Glomerular visceral epithelial cell (primary cell): ENCODE data around the gene FNIP2.
"Not testable (repeated sequence)": the region's sequence is repeated elsewhere in the genome, so short reads cannot be mapped to it uniquely, and the experiment has no call there.

Experiments used
- DNase-seq: peaks from one replicate; pipeline ENCODE4 v3.0.0-alpha.2; 2016; ENCODE audit errors: extremely low spot score

FNIP2 gene

DNA sequence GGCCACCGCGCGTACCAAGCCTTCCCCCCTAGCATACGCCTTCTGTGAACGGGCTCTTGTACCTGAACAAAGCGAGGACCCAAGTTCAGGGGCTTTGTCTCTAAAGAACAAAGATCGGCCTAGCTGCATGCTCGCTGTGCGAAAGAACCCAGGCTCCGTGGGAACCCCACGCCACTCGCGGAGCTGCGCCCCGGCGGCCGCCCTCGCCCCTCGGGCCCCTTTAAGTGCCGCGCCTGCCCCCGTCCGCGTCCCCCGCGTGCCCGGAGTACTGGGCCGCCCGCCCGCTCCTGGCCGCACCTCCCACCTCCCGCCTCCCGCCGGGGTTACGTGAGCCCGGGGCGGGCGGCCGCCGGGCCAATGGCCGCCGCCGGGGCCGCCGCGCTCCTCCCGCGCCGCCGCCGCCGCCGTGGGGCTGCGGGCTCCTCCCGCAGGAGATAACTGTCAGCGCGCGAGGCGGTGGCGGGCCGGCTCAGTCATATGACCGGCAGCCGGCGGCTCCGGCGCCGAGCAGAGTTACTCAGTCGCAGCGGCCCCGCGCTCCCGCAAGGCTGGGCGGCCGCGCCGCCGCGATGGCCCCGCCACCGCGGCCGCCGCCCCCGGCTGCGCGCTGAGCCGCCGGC, at the start of gene FNIP2:
TSS of gene FNIP2 (plus strand) at position 472 of the 620 bp plus-strand sequence. CDS start 187 bp downstream, outside the sequence.
- peak; percentile 82 for DNase-seq

DNA sequence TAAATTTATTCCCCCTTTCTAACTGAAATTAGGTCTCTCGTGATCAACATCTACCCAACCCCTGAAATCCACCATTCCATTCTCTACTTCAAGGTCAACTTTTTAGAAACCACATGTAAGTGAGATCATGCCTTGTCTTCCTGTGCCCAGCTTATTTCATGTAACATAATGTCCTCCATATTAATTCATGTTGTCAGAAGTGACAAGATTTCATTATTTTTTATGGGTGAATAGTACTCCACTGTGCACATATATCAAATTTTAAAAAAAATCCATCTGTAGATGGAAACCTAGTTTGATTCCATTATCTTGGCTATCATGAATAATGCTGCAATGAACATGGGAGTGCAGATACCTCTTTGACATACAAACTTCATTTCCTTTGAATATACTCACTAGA, 47.1 kb upstream of the FNIP2 start:
- DNase-seq = no peak

DNA sequence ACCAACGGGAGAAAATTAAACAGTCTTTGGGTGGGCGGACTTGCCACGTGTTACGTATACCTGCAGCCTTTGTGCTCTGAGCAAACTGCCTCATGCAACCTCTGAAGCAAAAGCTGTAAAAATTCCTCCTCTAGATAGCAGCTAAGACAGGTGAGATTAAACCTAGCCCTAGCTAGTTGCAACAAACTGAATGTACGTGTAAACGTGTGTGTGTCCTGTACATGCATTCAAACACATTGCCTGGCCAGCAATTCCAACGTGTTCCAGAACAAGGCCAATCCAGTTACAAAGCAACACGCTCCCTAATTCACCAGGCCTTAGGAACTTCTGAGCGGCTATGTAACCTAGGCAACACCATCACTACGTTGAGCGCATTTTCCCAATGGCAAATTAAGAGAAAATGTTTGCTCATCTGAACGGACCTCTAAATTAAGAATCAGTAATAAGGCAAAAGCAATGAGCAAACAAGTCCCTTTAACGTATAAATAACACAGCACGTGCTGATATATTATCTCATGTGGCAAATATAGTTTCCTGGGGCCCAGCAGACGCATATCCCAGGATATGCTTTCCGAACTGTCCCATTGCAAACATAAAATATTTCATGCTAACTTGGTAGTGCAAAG, 46.4 kb upstream of the FNIP2 start:
- DNase-seq = peak; percentile 46

DNA sequence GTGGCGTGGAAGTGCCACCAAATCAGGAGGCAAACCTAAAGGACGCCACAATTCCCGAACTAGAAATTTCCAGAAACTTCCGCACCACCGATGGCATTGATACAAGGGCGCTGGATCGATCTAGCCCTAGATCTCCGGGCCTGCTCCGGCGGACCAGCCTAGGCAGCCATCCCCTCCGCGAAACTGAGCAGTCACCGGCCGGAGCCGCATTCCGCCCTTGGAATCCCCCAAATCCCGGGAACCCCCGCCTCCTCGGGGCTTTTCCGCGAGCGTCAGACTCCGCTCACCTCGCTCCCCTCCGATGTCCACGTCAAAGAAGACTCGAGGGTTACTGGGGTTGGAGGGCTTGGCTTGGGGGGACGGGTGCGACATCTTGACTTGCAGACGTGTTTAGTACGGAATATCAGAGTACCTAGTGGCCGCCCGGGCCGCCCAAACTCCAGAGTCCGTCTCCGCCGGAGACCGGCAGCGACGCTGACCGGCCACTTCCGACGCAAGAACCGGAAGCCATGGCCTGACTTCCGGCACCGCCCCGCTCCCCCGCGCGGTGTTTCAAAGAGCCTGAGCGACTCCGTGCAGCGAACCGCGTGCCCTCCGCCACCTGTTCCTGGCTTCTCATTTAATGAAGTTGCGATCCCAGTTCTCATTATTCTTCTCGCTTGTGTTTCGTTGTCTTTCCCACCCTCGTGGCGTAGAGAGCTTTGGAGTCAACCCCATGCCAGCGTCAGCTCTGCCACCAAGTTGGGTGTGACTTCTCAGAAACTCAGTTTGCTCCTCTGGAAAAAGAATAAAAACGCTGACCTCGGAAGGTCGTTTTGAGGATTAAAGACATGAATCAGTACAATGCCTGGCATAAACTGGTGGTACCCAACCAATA, 45.7 kb upstream of the FNIP2 start, which contains the start of gene PPID:
TSS of gene PPID (minus strand) at position 480 of the 877 bp plus-strand sequence. CDS start at position 372, 108 bp downstream.
- DNase-seq = peak; percentile 83

DNA sequence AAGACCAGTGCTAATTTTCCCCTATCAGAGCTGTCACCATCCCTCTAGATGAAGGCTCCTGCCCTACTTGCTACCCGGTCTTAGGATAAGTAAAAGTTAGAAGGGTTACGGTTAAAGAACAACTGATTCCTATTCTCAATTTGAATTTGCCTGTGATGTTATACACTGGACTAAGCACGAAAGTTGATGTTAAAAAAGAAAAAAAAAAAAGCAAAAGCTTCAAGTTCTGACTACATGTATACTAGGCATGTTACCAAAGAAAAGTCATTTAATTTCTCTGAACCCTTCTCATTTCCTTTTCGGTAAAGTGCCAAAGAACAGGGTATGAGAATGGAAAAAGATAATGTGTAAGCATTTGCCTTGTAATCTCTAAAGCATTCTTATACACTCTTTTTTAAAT, 44.2 kb upstream of the FNIP2 start:
- DNase-seq = no peak

DNA sequence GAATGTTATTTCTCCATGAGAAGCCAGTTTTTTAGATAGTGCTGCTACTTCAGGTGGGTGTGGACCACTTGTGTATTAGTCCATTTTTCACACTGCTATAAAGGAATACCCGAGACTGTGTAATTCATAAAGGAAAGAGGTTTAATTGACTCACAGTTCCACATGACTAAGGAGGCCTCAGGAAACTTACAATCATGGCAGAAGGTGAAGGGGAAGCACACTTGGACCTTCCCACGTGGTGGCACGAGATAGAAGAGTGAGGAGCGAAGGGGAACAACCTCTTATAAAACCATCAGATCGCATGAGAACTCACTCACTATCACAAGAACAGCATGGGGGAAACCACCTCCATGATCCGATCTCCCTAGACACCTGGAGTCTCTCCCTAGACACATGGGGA, 42.2 kb upstream of the FNIP2 start:
- no peak for DNase-seq

DNA sequence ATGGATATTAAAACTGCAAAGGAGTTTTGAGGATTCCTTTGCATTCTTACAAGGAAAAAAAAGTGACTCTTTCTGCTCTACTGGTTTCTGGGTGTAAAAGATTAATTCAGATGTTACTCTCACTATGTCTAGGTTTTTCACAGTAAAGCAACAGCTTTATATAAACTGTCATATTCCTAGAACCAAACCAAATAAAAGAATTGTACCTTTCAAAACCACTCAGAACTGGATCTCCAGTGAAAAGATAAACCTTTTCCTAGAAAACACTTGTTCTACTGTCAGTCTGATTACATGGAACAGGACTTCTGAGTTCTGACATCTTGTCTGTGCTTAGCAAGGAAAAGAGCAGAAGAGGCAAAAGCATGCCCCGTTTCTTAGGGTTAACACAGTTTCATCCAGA, 40.6 kb upstream of the FNIP2 start:
- no peak for DNase-seq

DNA sequence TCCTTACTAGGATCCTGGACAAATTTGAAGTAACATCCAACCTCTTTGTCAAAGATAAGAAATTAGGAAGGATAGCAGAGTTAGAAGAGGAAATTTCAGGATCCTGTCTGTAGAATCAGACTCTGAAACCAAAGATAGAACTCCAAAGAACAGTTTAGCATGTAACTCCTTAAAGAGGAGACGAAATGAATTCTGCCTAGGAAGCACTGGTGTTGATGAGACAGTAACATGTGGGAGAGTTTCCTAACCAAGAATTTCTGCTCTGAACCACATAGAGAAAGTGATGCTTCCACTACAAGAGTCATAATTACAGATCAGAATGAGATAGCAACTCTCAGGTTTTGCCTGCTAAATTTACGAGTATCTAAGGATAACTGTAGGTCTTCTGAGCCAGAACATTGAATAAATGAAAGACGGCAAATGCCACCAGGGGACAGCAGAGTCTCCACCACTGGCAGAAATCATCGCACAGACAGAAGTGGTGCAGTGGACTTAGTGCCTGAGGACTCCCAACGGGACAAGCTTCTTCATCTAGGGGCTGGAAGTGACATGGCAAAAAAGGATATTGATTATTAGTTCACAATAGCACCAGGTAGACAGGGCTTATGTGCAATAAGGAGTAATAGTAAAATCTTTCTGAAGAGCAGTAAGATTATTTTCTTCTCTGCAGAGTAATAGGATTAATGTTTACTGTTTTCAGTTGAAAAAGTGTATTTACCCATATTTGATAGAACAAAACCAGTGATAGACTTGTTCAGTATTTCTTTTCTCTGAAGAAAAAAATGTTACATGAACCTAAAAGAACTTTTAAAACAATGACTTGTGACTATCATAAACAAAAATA, 38.9 kb upstream of the FNIP2 start:
- peak; percentile 68 for DNase-seq

DNA sequence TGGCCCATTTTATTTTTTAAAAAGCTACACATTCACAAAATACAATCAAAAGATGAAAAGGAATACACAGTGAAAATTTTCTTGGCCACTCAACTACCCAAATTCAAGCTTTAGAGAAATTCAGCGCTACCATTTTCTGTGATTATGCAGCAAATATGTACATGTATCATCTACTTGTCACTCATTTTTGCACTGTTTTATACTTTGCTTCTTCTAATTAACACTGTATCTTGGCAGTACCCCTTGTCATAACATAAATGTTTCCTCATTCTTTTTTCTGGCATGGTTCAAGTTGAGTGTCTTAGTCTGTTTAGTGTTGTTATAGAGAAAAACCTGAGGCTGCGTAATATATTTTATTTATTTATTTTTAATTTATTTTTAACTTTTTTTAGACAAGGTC, 30.0 kb upstream of the FNIP2 start:
- no peak for DNase-seq

DNA sequence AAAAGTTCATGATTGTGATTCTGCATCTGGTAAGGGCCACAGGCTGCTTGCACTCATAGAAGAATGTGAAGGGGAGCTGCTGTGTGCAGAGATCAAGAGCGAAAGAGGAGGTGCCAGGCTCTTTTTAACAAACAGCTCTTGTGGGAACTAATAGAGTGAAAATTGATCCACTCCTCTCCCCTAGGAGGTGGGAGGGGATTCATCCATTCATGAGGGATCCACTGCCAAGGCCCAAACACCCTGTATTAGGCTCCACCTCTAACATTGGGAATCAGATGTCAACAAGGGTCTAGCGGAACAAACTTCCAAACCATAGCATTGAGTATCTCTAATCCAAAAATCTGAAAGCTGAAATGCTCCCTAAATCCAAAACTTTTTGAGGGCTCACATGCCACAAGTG, 29.2 kb upstream of the FNIP2 start:
- no peak for DNase-seq

DNA sequence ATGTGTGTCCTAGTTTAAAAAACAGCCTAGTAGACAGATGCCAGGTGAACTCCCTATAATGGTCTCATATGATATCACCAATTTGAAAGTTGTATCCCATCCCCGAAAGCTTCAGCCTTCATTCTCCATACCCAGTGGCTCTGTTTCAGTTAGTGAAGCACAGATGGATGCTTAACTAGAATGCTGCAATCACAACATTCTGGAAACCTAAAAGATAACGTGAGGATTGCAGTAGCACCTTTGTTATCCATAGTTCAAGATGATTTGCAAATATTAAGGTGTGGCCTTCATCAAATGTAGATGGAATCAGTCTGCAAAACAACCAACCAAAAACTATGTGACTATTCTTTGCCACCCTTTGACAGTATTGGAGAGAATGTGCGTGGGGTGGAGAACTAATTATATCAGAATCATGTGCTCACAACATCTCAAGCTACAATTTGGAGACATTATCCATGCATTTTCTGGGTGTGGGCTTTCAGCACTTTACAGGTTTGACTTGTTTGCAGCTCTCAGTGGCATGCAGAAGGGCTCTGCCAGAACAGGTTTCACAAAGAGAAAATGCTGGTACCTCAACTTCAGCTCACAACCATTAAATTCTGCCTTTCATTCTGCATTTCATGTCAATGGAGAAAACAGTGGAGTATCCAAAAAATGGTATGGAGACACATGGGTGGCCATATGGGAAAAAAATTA, 27.4 kb upstream of the FNIP2 start:
- DNase-seq = no peak

DNA sequence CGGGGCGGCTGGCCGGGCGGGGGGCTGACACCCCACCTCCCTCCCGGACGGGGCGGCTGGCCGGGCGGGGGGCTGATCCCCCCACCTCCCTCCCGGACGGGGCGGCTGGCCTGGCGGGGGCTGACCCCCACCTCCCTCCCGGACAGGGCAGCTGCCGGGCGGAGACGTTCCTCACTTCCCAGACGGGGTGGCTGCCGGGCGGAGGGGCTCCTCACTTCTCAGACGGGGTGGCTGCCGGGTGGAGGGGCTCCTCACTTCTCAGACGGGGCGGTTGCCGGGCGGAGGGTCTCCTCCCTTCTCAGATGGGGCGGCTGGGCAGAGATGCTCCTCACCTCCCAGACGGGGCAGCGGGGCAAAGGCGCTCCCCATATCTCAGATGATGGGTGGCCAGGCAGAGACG, 22.3 kb upstream of the FNIP2 start:
- not testable (repeated sequence) for DNase-seq

DNA sequence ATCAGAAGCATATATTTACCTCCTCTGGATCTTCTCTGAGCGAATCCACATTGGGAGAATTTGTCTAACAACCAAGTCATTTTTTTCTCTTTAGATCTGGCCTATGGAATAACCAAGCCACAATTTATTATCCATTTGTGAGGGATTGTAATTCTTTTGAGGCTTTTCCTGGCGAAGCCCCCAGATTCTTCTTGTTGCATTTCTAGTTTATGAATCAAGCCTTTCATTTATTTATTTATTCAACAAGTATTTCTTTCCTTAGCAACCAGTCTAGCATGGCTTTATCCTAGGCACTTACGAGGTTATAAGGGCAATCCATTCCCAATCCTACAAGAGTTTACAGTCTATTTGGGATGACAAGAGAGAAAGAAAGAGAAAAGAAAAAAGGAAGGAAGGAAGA, 18.4 kb upstream of the FNIP2 start:
- no peak for DNase-seq

DNA sequence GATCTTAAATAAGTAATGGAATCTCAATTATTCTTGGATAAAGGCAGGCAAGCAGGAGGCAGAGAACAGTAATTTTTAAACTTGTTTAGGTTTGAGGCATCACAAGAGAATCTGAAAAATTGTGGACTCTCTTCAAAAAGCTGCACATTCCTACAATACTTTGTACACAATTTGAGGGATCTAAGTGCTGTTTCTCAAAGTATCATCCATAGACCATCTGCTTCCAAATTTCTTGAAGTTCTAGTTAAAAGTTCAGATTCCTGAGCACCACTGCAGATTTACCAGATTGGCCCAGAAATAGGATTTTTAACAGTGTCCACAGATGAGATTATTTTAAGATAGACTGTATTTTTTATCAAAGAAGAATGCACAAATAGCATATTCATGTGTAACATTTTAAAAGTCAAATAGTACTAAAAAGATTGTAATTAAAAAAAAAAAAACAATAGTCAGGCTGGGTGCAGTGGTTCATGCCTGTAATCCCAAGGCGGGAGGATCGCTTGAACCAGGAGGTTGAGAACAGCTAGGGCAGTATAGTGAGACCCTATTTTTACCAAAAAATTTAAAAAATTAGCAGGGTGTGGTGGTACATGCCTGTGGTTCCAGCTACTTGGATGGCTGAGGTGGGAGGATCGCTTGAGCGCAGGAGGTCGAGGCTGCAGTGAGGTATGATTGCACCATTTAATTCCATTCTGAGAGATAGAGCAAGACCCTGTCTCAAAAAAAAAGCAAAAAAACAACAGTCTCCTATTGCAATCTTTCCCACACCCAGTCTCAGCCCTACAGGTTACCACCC, 14.2 kb upstream of the FNIP2 start:
- no peak for DNase-seq

DNA sequence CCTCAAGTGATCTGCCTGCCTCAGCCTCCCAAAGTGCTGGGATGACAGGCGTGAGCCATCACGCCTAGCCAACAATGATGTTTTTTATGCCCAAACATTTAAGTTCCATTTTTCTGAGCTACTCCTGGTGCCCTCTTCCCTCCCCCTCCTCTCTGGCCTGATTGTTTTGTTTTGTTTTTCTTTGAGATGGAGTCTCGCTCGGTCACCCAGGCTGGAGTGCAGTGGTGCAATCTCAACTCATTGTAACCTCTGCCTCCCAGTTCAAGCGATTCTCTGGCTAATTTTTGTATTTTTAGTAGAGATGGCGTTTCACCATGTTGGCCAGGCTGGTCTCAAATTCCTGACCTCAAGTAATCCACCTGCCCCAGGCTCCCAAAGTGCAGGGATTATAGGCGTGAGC, 13.0 kb upstream of the FNIP2 start:
- DNase-seq = not testable (repeated sequence)

DNA sequence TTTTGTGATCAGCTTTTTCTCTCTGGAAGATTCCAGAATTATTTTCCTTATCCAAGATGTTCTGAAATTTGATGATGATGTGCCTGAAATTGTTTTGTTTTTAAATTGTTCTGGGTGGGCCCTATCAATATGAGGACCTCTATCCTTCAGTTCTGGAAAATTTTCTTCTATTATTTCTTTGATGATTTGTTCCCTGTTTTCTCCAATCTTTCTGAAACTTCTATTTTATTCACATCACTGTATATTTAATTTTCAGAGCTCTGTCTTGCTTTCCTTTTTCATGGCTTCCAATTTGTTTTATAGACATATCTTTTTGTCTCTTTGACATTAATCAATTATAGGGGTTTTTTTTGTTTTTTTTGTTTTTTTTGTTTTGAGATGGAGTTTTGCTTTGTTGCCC, 12.2 kb upstream of the FNIP2 start:
- no peak for DNase-seq

DNA sequence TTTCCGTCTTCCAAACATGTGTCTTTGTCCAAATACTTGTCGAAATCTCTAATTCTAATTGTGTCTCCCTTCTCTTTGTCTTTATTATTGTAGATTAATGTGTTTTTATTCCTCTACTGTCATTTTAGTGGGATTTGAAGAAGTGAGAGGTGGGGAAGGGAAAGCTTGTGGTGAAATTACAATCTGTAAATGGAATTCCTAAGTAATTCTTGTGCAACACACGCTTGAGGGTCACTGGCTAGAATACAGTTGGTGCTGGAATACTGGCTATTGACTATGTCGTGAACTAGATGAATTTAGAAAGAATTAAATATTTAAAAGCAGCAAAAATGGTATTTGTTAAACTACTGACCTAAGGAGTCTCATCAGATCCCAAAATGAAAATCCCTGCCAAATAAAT, 10.7 kb upstream of the FNIP2 start:
- no peak for DNase-seq

DNA sequence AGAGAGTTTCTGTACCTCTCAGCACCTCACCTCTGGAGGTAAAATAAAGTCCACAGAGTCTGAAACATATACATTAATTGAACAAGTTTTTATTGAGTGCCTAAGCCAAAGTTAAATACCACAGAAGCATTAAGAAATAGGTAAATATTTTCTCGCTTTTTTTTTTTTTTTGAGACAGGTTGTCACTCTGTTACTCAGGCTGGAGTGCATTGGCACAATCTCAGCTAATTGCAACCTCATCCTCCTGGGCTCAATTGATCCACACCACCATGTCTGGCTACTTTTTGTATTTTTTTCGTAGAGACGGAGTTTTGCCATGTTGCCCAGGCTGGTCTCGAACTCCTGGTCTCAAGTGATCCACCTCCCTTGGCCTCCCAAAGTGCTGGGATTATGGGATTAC, 10.1 kb upstream of the FNIP2 start:
- DNase-seq = no peak

DNA sequence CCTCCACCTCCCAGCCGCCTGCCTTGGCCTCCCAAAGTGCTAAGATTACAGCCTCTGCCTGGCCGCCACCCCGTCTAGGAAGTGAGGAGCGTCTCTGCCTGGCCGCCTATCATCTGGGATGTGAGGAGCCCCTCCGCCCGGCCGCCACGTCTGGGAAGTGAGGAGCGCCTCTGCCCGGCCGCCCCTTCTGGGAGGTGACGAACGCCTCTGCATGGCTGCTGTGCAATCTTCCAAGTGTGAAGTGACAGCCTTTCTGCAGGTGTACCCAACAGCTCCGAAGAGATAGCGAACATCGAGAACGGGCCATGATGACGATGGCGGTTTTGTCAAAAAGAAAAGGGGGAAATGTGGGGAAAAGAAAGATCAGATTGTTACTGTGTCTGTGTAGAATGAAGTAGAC, 9.3 kb upstream of the FNIP2 start:
- not testable (repeated sequence) for DNase-seq

DNA sequence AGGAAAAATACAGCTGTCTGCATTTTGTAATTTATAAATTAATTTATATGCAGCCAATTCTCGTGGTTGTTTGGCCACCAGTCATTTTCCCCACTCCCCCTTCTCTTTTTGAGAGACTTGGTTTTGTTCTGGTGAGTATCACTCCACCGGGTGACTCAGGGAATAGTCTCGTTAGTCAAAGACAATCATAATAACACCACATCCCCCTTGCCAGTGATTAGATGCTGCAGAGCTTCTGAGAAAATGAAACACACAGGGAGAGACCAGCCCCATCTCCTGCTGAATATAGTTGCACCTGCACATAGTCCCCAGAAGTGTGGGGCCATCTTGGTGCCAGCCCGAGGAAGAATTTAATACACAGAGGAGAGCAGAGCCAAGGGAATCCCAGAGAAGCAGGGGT, 8.0 kb upstream of the FNIP2 start:
- no peak for DNase-seq
